ENCODE data around the gene NEK1. TPM values are rescaled to one million over a fixed set of nuclear protein-coding genes. Genes with fewer than 3 reads are reported as not detected.
"Not testable (repeated sequence)": the region's sequence is repeated elsewhere in the genome, so short reads cannot be mapped to it uniquely, and the experiment has no call there.

Gene NEK1
- total RNA-seq, 2 experiments from 2014 or later, result 15.4 to 16.9 TPM

GRCh38 chr4:169491211-169491610 lies 121.2 kb downstream of the NEK1 start:
- H3K27ac Mint-ChIP-seq, result no peak overlapping the region
- no peak overlapping the region for H3K4me3 Mint-ChIP-seq
- H3K36me3 Mint-ChIP-seq, result peaks cover 6% of the 10 kb centered on the region
- H3K27me3 Mint-ChIP-seq, result no peaks in the 10 kb centered on the region
- no peaks in the 10 kb centered on the region for H3K9me3 Mint-ChIP-seq
- peaks cover 7% of the 10 kb centered on the region for H3K4me1 Mint-ChIP-seq
- ATAC-seq (ENCODE audit: low read depth), result no peak
- DNase-seq, result no peak
- POLR2A ChIA-PET, result no interaction called here

DNA sequence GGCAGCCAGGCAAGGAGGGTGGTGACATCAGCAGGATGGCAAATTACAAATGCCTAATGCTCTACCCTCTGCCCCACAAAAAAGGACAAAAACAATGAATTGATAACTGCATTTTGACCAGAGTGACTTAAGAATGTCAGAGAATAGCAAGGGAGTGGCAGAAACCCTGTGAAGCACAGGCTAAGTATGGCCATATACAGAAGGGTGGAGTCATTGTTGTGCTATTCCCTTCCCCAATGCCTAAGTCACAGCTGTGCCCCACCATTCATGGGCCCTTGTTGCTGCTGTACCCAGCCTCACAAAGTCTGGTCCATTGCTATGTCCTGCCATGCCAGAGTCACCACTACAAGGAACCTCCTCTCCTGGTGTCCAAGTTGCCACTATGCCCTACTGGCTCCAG lies 123.1 kb downstream of the NEK1 start:
- Mint-ChIP-seq H3K4me3 (no peak overlapping the region), H3K27me3 (no peaks in the 10 kb centered on the region), H3K9me3 (no peaks in the 10 kb centered on the region), H3K36me3 (peaks cover 6% of the 10 kb centered on the region), H3K27ac (no peak overlapping the region), H3K4me1 (peaks cover 7% of the 10 kb centered on the region)
- no peak for ATAC-seq (ENCODE audit: low read depth)
- no peak for DNase-seq
- POLR2A ChIA-PET, result no interaction called here

- POLR2A ChIA-PET, result no interaction called here
Measured at GRCh38 chr4:169485791-169486742, 126.3 kb downstream of the NEK1 start.

DNA sequence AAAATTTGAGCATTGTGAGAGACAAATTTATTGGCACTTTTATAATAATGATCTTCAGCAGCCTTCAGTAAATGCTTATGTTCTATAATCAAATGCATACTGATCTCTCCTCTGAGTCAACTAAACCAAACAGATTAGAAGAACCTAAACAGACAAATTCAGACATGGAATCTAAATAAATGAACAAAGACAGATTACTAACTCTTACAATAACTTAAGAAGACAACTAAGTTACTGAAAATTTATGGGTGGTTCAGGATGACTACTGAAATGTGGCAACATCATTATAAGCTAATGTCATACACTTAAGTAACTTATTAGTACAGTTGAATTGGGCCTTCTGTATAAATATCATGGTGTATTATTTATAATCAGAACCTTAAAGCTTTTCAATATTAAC lies 127.3 kb downstream of the NEK1 start:
- POLR2A ChIA-PET, result no interaction called here
- H3K4me1 Mint-ChIP-seq, result no peaks in the 10 kb centered on the region
- H3K4me3 Mint-ChIP-seq, result no peak overlapping the region
- no peaks in the 10 kb centered on the region for H3K27me3 Mint-ChIP-seq
- H3K36me3 Mint-ChIP-seq, result peaks cover 6% of the 10 kb centered on the region
- DNase-seq, result no peak
- H3K9me3 Mint-ChIP-seq, result peaks cover 3% of the 10 kb centered on the region
- no peak overlapping the region for H3K27ac Mint-ChIP-seq
- ATAC-seq (ENCODE audit: low read depth), result no peak

More at GRCh38 chr4:169485791-169486742, 126.3 kb downstream of the NEK1 start:
- H3K27me3 Mint-ChIP-seq, result no peaks in the 10 kb centered on the region
- H3K4me3 Mint-ChIP-seq, result no peak overlapping the region
- H3K36me3 Mint-ChIP-seq, result peaks cover 4% of the 10 kb centered on the region
- no peak overlapping the region for H3K27ac Mint-ChIP-seq
- H3K9me3 Mint-ChIP-seq, result peaks cover 1% of the 10 kb centered on the region
- no peak for DNase-seq
- ATAC-seq (ENCODE audit: low read depth), result peak; percentile 39
- H3K4me1 Mint-ChIP-seq, result no peaks in the 10 kb centered on the region

DNA sequence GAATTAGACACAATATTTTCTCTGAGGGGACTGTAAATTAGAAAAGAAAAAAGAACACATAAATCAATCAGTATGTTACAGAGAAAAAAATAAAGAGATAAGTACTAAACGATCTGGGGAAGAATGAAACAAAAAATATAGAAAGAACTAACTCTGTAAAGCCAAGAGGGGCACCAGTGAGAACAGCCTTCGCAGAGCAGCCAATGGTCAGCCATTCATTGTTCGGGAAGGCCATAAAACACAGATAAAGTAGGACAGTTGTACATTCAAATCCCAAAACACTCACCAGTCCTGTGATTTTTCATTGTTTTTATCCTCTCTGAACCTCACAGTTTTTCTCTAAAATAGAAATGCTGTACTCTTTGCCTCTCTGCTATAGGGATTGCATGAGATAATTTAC lies 127.9 kb downstream of the NEK1 start:
- peaks cover 5% of the 10 kb centered on the region for H3K36me3 Mint-ChIP-seq

DNA sequence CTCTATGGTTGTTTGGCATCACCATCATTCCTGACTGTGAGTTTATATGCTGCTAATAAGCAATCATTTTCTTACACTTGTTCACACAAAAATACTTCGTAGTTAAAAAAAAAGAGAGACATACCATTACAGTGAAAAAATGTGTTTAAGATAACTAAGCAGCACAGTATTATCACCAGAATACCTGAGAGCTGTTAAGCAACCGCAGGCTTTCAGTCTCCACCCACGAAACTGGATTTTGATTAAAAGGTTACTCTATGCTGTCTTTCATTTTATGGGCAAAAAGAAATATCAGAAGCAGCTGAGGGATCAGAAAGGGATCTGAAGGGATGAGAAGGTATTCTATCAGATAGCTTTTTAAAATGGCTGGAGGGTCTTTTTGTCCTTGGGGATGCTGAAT lies 148.3 kb downstream of the NEK1 start:
- peaks cover 27% of the 10 kb centered on the region for H3K36me3 Mint-ChIP-seq
- peaks cover 5% of the 10 kb centered on the region for H3K9me3 Mint-ChIP-seq
- DNase-seq (no peak), ATAC-seq (ENCODE audit: low read depth) (no peak)
- H3K4me1 Mint-ChIP-seq, result no peaks in the 10 kb centered on the region
- POLR2A ChIA-PET, result no interaction called here
- no peak overlapping the region for H3K27ac Mint-ChIP-seq
- H3K27me3 Mint-ChIP-seq, result no peaks in the 10 kb centered on the region
- no peak overlapping the region for H3K4me3 Mint-ChIP-seq

More for the DNA sequence above, 127.9 kb downstream of the NEK1 start:
- no peak for DNase-seq
- no peak overlapping the region for H3K27ac Mint-ChIP-seq
- H3K27me3 Mint-ChIP-seq, result no peaks in the 10 kb centered on the region
- H3K4me1 Mint-ChIP-seq, result no peaks in the 10 kb centered on the region
- no peak for ATAC-seq (ENCODE audit: low read depth)
- H3K4me3 Mint-ChIP-seq, result no peak overlapping the region
- H3K9me3 Mint-ChIP-seq, result peaks cover 3% of the 10 kb centered on the region
- POLR2A ChIA-PET, result no interaction called here

GRCh38 chr4:169460081-169460480 lies 152.3 kb downstream of the NEK1 start:
- Mint-ChIP-seq H3K36me3 (peaks cover 45% of the 10 kb centered on the region), H3K27ac (no peak overlapping the region), H3K4me3 (no peak overlapping the region), H3K9me3 (peaks cover 9% of the 10 kb centered on the region), H3K27me3 (no peaks in the 10 kb centered on the region), H3K4me1 (no peaks in the 10 kb centered on the region)
- POLR2A ChIA-PET, result no interaction called here
- no peak for ATAC-seq (ENCODE audit: low read depth)
- no peak for DNase-seq

DNA sequence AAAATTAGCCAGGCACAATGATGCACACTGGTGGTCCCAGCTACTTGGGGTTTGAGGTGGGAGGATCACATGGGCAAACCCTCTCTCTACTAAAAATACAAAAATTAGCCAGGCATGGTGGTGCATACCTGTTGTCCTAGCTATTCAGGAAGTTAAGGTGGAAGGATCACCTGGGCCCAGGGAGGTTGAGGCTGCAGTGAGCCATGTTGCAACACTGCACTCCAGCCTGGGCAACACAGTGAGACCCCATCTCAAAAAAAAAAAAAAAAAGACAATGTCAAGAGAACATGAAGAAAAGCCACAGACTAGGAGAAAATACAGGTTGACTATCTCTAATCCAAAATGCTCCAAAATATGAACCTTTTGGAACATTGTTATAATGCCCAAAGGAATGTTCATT lies 153.8 kb downstream of the NEK1 start:
- Mint-ChIP-seq H3K4me3 (no peak overlapping the region), H3K27ac (no peak overlapping the region), H3K36me3 (peaks cover 50% of the 10 kb centered on the region), H3K4me1 (no peaks in the 10 kb centered on the region), H3K27me3 (no peaks in the 10 kb centered on the region), H3K9me3 (peaks cover 10% of the 10 kb centered on the region)
- DNase-seq (no peak), ATAC-seq (ENCODE audit: low read depth) (no peak)
- POLR2A ChIA-PET, result no interaction called here

DNA sequence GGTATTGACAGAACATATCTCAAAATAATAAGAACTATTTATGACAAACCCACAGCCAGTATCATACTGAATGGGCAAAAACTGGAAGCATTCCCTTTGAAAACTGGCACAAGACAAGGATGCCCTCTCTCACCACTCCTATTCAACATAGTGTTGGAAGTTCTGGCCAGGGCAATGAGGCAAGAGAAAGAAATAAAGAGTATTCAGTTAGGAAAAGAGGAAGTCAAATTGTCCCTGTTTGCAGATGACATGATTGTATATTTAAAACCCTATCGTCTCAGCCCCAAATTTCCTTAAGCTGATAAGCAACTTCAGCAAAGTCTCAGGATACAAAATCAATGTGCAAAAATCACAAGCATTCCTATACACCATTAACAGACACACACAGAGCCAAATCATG lies 159.7 kb downstream of the NEK1 start:
- peaks cover 50% of the 10 kb centered on the region for H3K36me3 Mint-ChIP-seq
- H3K4me1 Mint-ChIP-seq; H3K27me3 Mint-ChIP-seq; DNase-seq; POLR2A ChIA-PET; H3K27ac Mint-ChIP-seq; H3K4me3 Mint-ChIP-seq; ATAC-seq (ENCODE audit: low read depth): not testable (repeated sequence)
- peaks cover 10% of the 10 kb centered on the region for H3K9me3 Mint-ChIP-seq

GRCh38 chr4:169448935-169449334 lies 163.4 kb downstream of the NEK1 start:
- H3K4me3 Mint-ChIP-seq; ATAC-seq (ENCODE audit: low read depth); H3K27ac Mint-ChIP-seq; POLR2A ChIA-PET; H3K27me3 Mint-ChIP-seq; DNase-seq; H3K4me1 Mint-ChIP-seq: not testable (repeated sequence)
- Mint-ChIP-seq H3K36me3 (peaks cover 56% of the 10 kb centered on the region), H3K9me3 (peaks cover 16% of the 10 kb centered on the region)

DNA sequence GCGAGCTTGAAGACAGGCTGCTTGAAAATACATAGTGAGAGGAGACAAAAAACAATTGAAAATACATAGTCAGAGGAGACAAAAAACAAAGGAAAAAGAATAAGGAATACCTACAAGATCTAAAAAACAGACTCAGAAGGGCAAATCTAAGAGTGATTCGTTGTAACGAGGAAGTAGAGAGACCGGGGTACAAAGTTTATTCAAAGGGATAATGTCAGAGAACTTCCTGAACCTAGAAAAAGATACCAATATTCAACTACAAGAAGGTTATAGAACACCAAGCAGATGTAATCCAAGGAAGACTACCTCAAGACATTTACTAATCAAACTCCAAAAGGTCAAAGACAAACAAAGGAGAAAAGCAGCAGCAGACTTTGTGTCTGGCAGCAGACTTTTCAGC lies 165.6 kb downstream of the NEK1 start:
- no peak overlapping the region for H3K4me3 Mint-ChIP-seq
- POLR2A ChIA-PET, result no interaction called here
- no peak for ATAC-seq (ENCODE audit: low read depth)
- no peak overlapping the region for H3K27ac Mint-ChIP-seq
- no peaks in the 10 kb centered on the region for H3K27me3 Mint-ChIP-seq
- H3K9me3 Mint-ChIP-seq, result peaks cover 23% of the 10 kb centered on the region
- no peaks in the 10 kb centered on the region for H3K4me1 Mint-ChIP-seq
- peaks cover 60% of the 10 kb centered on the region for H3K36me3 Mint-ChIP-seq
- no peak for DNase-seq

- Mint-ChIP-seq H3K4me1 (no peaks in the 10 kb centered on the region), H3K4me3 (no peak overlapping the region), H3K27ac (no peak overlapping the region), H3K27me3 (no peaks in the 10 kb centered on the region), H3K9me3 (peaks cover 23% of the 10 kb centered on the region), H3K36me3 (peaks cover 44% of the 10 kb centered on the region)
- no peak for DNase-seq
- no peak for ATAC-seq (ENCODE audit: low read depth)
- POLR2A ChIA-PET, result interaction anchor here (0.6 kb wide), 1 partner anchor 739 kb away, joined by 6 read pairs; no protein-coding TSS in a partner anchor
Measured at GRCh38 chr4:169443748-169444147, 168.6 kb downstream of the NEK1 start.

DNA sequence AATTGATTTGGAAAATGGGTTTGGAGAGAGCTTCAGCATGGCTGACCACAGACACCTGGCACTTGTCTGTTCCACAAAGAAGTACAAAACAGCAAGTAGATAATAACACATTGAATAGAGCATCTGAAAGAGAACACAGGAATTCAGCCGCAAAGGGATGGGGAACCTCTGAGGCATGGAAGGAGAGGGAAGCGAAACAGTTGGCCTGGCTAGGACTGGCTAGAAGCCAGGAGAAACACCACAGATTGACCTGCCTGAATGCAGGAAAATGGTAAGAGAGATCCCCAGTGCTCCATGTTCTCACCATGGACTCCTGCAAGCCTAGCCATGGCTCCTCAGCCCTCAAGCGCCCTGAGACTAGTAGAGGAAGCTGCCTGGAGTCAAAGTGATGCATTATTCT lies 171.9 kb downstream of the NEK1 start:
- Mint-ChIP-seq H3K27me3 (no peaks in the 10 kb centered on the region), H3K27ac (no peak overlapping the region), H3K9me3 (peaks cover 19% of the 10 kb centered on the region), H3K4me1 (no peaks in the 10 kb centered on the region), H3K36me3 (peaks cover 26% of the 10 kb centered on the region), H3K4me3 (no peak overlapping the region)
- POLR2A ChIA-PET, result no interaction called here
- ATAC-seq (ENCODE audit: low read depth), result no peak
- no peak for DNase-seq

DNA sequence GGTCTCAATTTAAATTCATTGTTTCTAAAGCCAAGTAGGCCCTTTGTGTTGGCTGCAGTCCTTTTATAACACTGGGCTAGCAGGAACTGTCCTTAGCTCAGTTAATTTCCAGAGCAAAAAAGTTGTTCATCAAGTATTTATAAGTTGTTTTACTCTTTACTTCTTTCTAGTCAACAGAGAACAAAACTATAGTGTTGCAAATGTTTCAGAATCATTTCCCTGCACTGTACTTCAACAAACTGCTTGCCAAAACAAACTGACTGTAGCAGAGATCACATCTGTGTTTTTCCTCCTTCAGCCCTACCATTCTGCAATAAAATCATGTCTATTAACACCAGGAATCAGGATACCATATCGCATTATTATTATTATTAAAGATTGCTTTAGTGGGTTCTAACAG lies 173.1 kb downstream of the NEK1 start:
- no peaks in the 10 kb centered on the region for H3K27me3 Mint-ChIP-seq
- H3K4me3 Mint-ChIP-seq, result no peak overlapping the region
- POLR2A ChIA-PET, result interaction anchor here (0.7 kb wide), 1 partner anchor 27 kb away, joined by 3 read pairs; no protein-coding TSS in a partner anchor
- H3K27ac Mint-ChIP-seq, result no peak overlapping the region
- H3K4me1 Mint-ChIP-seq, result no peaks in the 10 kb centered on the region
- ATAC-seq (ENCODE audit: low read depth) (no peak), DNase-seq (no peak)
- peaks cover 15% of the 10 kb centered on the region for H3K36me3 Mint-ChIP-seq
- peaks cover 11% of the 10 kb centered on the region for H3K9me3 Mint-ChIP-seq

All from activated naive CD8-positive, alpha-beta T cell treated with anti-CD3 and anti-CD28 coated beads, Interleukin-2, amount 10 ng/mL, durations not matched to agents 7 days and 5 days (primary cell).